MM.1S (cell line): ENCODE measurements around the gene PSEN2.
"Not testable (repeated sequence)": the region's sequence is repeated elsewhere in the genome, so short reads cannot be mapped to it uniquely, and the experiment has no call there.

Experiments used
- DNase-seq: peaks from one replicate; pipeline ENCODE4 v3.0.0-alpha.2; 2015
- H2AFZ ChIP-seq: fragments of 300-600 bp; sonication (generic); 2 replicates; pipeline ENCODE4 v1.6.0; 2016; ENCODE audit warnings: antibody characterized with exemption, low read length
- H3F3A ChIP-seq: fragments of 300-600 bp; sonication (generic); 2 replicates; pipeline ENCODE4 v1.6.1; 2016; ENCODE audit warnings: mild to moderate bottlenecking, antibody characterized with exemption, low read length, moderate library complexity, mixed read lengths; ENCODE audit not compliant: insufficient read depth
- H3K27ac ChIP-seq: fragments of 300-600 bp; sonication (generic); 2 replicates; pipeline ENCODE4 v1.5.1; 2016; ENCODE audit warnings: mild to moderate bottlenecking, low read length
- H3K27me3 ChIP-seq: fragments of 300-600 bp; sonication (generic); replicated peaks from 2 replicates; pipeline ENCODE4 v1.6.0; 2016; ENCODE audit warnings: low read length; ENCODE audit not compliant: insufficient read depth
- H3K36me3 ChIP-seq: fragments of 300-600 bp; sonication (generic); replicated peaks from 2 replicates; pipeline ENCODE4 v1.6.1; 2016; ENCODE audit warnings: mild to moderate bottlenecking, low read length, mixed read lengths; ENCODE audit not compliant: insufficient read depth
- H3K4me1 ChIP-seq: fragments of 300-600 bp; sonication (generic); 2 replicates; pipeline ENCODE4 v1.6.1; 2016; ENCODE audit warnings: low read length, mixed read lengths
- H3K4me2 ChIP-seq: fragments of 300-600 bp; sonication (generic); 2 replicates; pipeline ENCODE4 v1.6.0; 2016; ENCODE audit warnings: low read depth, low read length
- H3K4me3 ChIP-seq: fragments of 300-600 bp; sonication (generic); 2 replicates; pipeline ENCODE4 v1.5.1; 2016; ENCODE audit warnings: low read length, mixed read lengths
- H3K79me2 ChIP-seq: fragments of 300-600 bp; sonication (generic); 2 replicates; pipeline ENCODE4 v1.6.1; 2016; ENCODE audit warnings: mixed run types, low read length, mixed read lengths
- H3K9ac ChIP-seq: fragments of 300-600 bp; sonication (generic); 2 replicates; pipeline ENCODE4 v1.6.1; 2016; ENCODE audit warnings: low read length, mixed read lengths
- H3K9me2 ChIP-seq: fragments of 300-600 bp; sonication (generic); replicated peaks from 2 replicates; pipeline ENCODE4 v1.6.1; 2016; ENCODE audit warnings: mild to moderate bottlenecking, low read length, mixed read lengths; ENCODE audit not compliant: insufficient read depth
- H3K9me3 ChIP-seq: fragments of 300-600 bp; sonication (generic); replicated peaks from 2 replicates; pipeline ENCODE4 v1.6.1; 2016; ENCODE audit warnings: mild to moderate bottlenecking, low read length, mixed read lengths; ENCODE audit not compliant: insufficient read depth
- H4K20me1 ChIP-seq: fragments of 300-600 bp; sonication (generic); 2 replicates; pipeline ENCODE4 v1.6.1; 2016; ENCODE audit warnings: mild to moderate bottlenecking, low read length, moderate library complexity, mixed read lengths; ENCODE audit not compliant: insufficient read depth
- CTCF ChIP-seq: fragments of 300-600 bp; sonication (generic); IDR thresholded peaks from 2 replicates; pipeline ENCODE4 v1.5.1; 2016; ENCODE audit warnings: antibody characterized with exemption, low read length, mixed read lengths
- EZH2 ChIP-seq: fragments of 300-600 bp; sonication (generic); optimal IDR thresholded peaks from 2 replicates; pipeline ENCODE3; 2017; ENCODE audit warnings: low read depth, mild to moderate bottlenecking, antibody characterized with exemption, low read length, mixed read lengths
- EZH2phosphoT487 ChIP-seq: fragments of 300-600 bp; sonication (generic); IDR thresholded peaks from 2 replicates; pipeline ENCODE4 v1.6.1; 2018; ENCODE audit warnings: antibody characterized with exemption, low read length

PSEN2 gene

GRCh38 chr1:226829105-226829504, 41.3 kb upstream of the PSEN2 start:
- Histone ChIP-seq H4K20me1 (no peaks in the 10 kb centered on the region), H3K79me2 (no peaks in the 10 kb centered on the region), H3K4me3 (no peak overlapping the region), H3K9ac (no peak overlapping the region), H3K4me2 (no peak overlapping the region), H3K36me3 (no peaks in the 10 kb centered on the region), H3K4me1 (peaks cover 6% of the 10 kb centered on the region), H3F3A (no peaks in the 10 kb centered on the region), H2AFZ (no peak overlapping the region), H3K27ac (no peak overlapping the region), H3K9me3 (no peaks in the 10 kb centered on the region), H3K27me3 (no peaks in the 10 kb centered on the region), H3K9me2 (no peaks in the 10 kb centered on the region)
- TF ChIP-seq EZH2 (no peak), CTCF (no peak), EZH2phosphoT487 (no peak)
- DNase-seq, result no peak

- Histone ChIP-seq H3K4me1 (peaks cover 6% of the 10 kb centered on the region), H3K27me3 (no peaks in the 10 kb centered on the region), H3K79me2 (no peaks in the 10 kb centered on the region), H3F3A (no peaks in the 10 kb centered on the region), H3K27ac (no peak overlapping the region), H4K20me1 (no peaks in the 10 kb centered on the region), H3K36me3 (no peaks in the 10 kb centered on the region), H3K9me2 (no peaks in the 10 kb centered on the region), H3K9me3 (no peaks in the 10 kb centered on the region), H3K9ac (no peak overlapping the region), H3K4me3 (no peak overlapping the region), H2AFZ (no peak overlapping the region), H3K4me2 (no peak overlapping the region)
- TF ChIP-seq EZH2phosphoT487, result no peak
- no peak for TF ChIP-seq CTCF
- TF ChIP-seq EZH2, result no peak
- DNase-seq, result no peak
These were observed 38.5 kb upstream of the PSEN2 start for GRCh38 chr1:226831953-226832352.

DNA sequence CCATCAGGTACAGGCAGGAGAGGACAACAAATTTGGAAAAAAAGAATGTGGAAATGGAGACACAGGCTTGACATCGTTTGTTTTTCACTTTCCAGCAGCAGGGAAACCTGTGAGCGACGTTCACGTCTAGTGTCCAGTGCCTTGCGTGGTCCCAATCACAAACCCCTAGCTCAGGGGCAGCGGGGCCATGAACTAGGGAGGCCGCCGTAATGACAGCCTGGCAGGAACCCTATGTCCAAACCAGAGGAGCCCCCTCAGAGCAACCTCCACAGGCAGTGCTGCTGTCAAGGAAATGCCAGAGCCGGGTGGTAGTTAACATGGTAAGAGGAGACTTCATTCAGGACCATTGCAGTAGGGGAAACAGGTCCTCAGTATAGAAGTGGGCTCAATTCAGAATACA, 37.8 kb upstream of the PSEN2 start:
- no peaks in the 10 kb centered on the region for H3K79me2 ChIP-seq
- no peaks in the 10 kb centered on the region for H3K36me3 ChIP-seq
- peaks cover 4% of the 10 kb centered on the region for H3K4me1 ChIP-seq
- H3K9ac ChIP-seq, result no peak overlapping the region
- H3K9me3 ChIP-seq, result no peaks in the 10 kb centered on the region
- no peak overlapping the region for H3K4me3 ChIP-seq
- H3F3A ChIP-seq, result no peaks in the 10 kb centered on the region
- TF ChIP-seq EZH2 (no peak), EZH2phosphoT487 (no peak), CTCF (no peak)
- no peak overlapping the region for H3K27ac ChIP-seq
- H4K20me1 ChIP-seq, result no peaks in the 10 kb centered on the region
- no peak overlapping the region for H2AFZ ChIP-seq
- no peak overlapping the region for H3K4me2 ChIP-seq
- H3K27me3 ChIP-seq, result no peaks in the 10 kb centered on the region
- H3K9me2 ChIP-seq, result no peaks in the 10 kb centered on the region
- DNase-seq, result no peak

GRCh38 chr1:226834179-226834578, 36.2 kb upstream of the PSEN2 start:
- H3K4me2 ChIP-seq, H4K20me1 ChIP-seq, H3K4me3 ChIP-seq, H3K4me1 ChIP-seq, H3K27ac ChIP-seq, H3K9me3 ChIP-seq, H3K9me2 ChIP-seq, DNase-seq, H3K27me3 ChIP-seq, H3K36me3 ChIP-seq, H3F3A ChIP-seq, H3K9ac ChIP-seq, H3K79me2 ChIP-seq, H2AFZ ChIP-seq: not testable (repeated sequence)

DNA sequence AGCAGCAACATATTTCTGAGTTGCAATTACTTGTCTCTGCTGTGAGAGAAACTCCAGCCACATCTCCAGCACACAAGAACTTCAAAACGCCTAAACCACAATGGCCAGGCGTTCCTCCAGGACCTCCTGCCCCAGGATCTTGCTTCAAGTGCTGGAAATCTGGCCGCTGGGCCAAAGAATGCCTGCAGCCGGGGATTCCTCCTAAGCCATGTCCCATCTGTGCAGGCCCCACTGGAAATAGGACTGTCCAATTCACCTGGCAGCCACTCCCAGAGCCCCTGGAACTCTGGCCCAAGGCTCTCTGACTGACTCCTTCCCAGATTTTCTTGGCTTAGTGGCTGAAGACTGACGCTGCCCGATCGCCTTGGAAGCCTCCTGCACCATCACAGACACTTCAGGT, 35.0 kb upstream of the PSEN2 start:
- not testable (repeated sequence) for DNase-seq, H3K27ac ChIP-seq, H3K27me3 ChIP-seq, H3K79me2 ChIP-seq, H3K4me3 ChIP-seq, H4K20me1 ChIP-seq, H3K9ac ChIP-seq, H3K4me2 ChIP-seq, H3K9me3 ChIP-seq, H3K36me3 ChIP-seq, H3K4me1 ChIP-seq, H2AFZ ChIP-seq, H3K9me2 ChIP-seq, H3F3A ChIP-seq

GRCh38 chr1:226837966-226838365, 32.5 kb upstream of the PSEN2 start:
- H3K27ac ChIP-seq, H3K4me1 ChIP-seq, H3K9me2 ChIP-seq, H3K27me3 ChIP-seq, H3K9ac ChIP-seq, H3K4me3 ChIP-seq, DNase-seq, H3K4me2 ChIP-seq, H3K36me3 ChIP-seq, H3F3A ChIP-seq, H2AFZ ChIP-seq, H3K79me2 ChIP-seq, H3K9me3 ChIP-seq, H4K20me1 ChIP-seq: not testable (repeated sequence)
